HepG2 (cell line): ENCODE data around the gene PLSCR4. TPM values are rescaled to one million over a fixed set of nuclear protein-coding genes. Genes with fewer than 3 reads are reported as not detected.
A peak's percentile ranks its signal among the peaks of the same experiment; 100 is the strongest.

Experiments
- ARID3A ChIP-seq: IDR thresholded peaks from 2 replicates; pipeline ENCODE4 v1.6.1; 2012; ENCODE audit warnings: low read depth, low read length, improper control_type of control experiment
- BRF2 ChIP-seq: sonication (generic); formaldehyde crosslinking; IDR thresholded peaks from 2 replicates; pipeline ENCODE4 v1.8.1; 2022; ENCODE audit warnings: mild to moderate bottlenecking, missing genetic modification reagents
- CEBPB ChIP-seq: IDR thresholded peaks from 2 replicates; pipeline ENCODE4 v1.6.1; 2011; ENCODE audit warnings: low read depth, low read length, improper control_type of control experiment, borderline replicate concordance
- CENPT ChIP-seq: sonication (generic); formaldehyde crosslinking; IDR thresholded peaks from 2 replicates; pipeline ENCODE4 v1.8.0; 2022; ENCODE audit warnings: low read depth, mild to moderate bottlenecking, moderate library complexity, missing genetic modification reagents
- CREM ChIP-seq, 2 experiments: sonication (generic) in 1 of 2; formaldehyde crosslinking in 1 of 2; IDR thresholded peaks; 2 replicates each; pipeline versions ENCODE4 v1.4.0 to v1.6.1; 2016 to 2020; ENCODE audit warnings: antibody characterized with exemption in 1 of 2, mild to moderate bottlenecking in 1 of 2, missing genetic modification reagents in 1 of 2
- CTCF ChIP-seq: sonication (generic); formaldehyde crosslinking; IDR thresholded peaks from 2 replicates; pipeline ENCODE4 v1.5.0; 2020; ENCODE audit warnings: mild to moderate bottlenecking, missing genetic modification reagents, moderate library complexity
- ELF3 ChIP-seq: IDR thresholded peaks from 2 replicates; pipeline ENCODE4 v1.6.1; 2016; ENCODE audit warnings: missing genetic modification reagents, missing compliant biosample characterization
- FOSL2 ChIP-seq: sonication (generic); formaldehyde crosslinking; IDR thresholded peaks from 2 replicates; pipeline ENCODE4 v1.4.0; 2020; ENCODE audit warnings: missing genetic modification reagents
- FOXM1 ChIP-seq: sonication (generic); formaldehyde crosslinking; IDR thresholded peaks from 2 replicates; pipeline ENCODE4 v1.5.0; 2020; ENCODE audit warnings: missing genetic modification reagents
- GTF3A ChIP-seq: sonication (generic); formaldehyde crosslinking; conservative IDR thresholded peaks from 2 replicates; pipeline ENCODE4 v1.4.0; 2020; ENCODE audit warnings: mild to moderate bottlenecking, missing genetic modification reagents
- HCFC1 ChIP-seq: fragments of 150-350 bp; IDR thresholded peaks from 2 replicates; pipeline ENCODE4 v1.6.1; 2014; ENCODE audit warnings: low read depth, low read length
- IRF2 ChIP-seq: IDR thresholded peaks from 2 replicates; pipeline ENCODE4 v1.6.1; 2018; ENCODE audit warnings: missing genetic modification reagents, missing compliant biosample characterization
- MYC ChIP-seq: sonication (generic); formaldehyde crosslinking; IDR thresholded peaks from 2 replicates; pipeline ENCODE4 v1.9.0; 2021; ENCODE audit warnings: missing genetic modification reagents, borderline replicate concordance
- NCOR1 ChIP-seq: fragments of 200-600 bp; sonication (generic); IDR thresholded peaks from 2 replicates; pipeline ENCODE4 v1.7.0; 2017; ENCODE audit warnings: antibody characterized with exemption, low read length, borderline replicate concordance
- RXRB ChIP-seq: IDR thresholded peaks from 2 replicates; pipeline ENCODE4 v1.6.1; 2016; ENCODE audit warnings: borderline replicate concordance, missing genetic modification reagents, missing compliant biosample characterization
- SRSF4 ChIP-seq: fragments of 200-400 bp; formaldehyde crosslinking; IDR thresholded peaks from one replicate; pipeline ENCODE4 v1.6.1; 2018; ENCODE audit warnings: mild to moderate bottlenecking, low read depth, low read length, moderate library complexity; ENCODE audit not compliant: poor library complexity, severe bottlenecking
- USF2 ChIP-seq, 2 experiments: sonication (generic) in 1 of 2; formaldehyde crosslinking in 1 of 2; IDR thresholded peaks; 2 replicates each; pipeline versions ENCODE4 v1.5.1 to v1.6.1; 2011 to 2020; ENCODE audit warnings: borderline replicate concordance in 1 of 2, low read depth in 1 of 2, low read length in 1 of 2, mild to moderate bottlenecking in 1 of 2, missing genetic modification reagents in 1 of 2, moderate library complexity in 1 of 2
- ZMAT3 ChIP-seq: sonication (generic); formaldehyde crosslinking; conservative IDR thresholded peaks from 2 replicates; pipeline ENCODE4 v1.7.0; 2021; ENCODE audit warnings: missing genetic modification reagents
- ZNF572 ChIP-seq: sonication (generic); formaldehyde crosslinking; IDR thresholded peaks from 2 replicates; pipeline ENCODE4 v1.5.1; 2020; ENCODE audit warnings: mild to moderate bottlenecking, missing genetic modification reagents
- ZNF703 ChIP-seq: sonication (generic); formaldehyde crosslinking; IDR thresholded peaks from 2 replicates; pipeline ENCODE4 v1.5.1; 2020; ENCODE audit warnings: missing genetic modification reagents, mild to moderate bottlenecking, moderate library complexity, borderline replicate concordance
- ZNF850 ChIP-seq: sonication (generic); formaldehyde crosslinking; conservative IDR thresholded peaks from 2 replicates; pipeline ENCODE4 v1.9.0; 2021; ENCODE audit warnings: mild to moderate bottlenecking, missing genetic modification reagents
- ZSCAN22 ChIP-seq: sonication (generic); formaldehyde crosslinking; IDR thresholded peaks from 2 replicates; pipeline ENCODE4 v1.4.0; 2020; ENCODE audit warnings: mild to moderate bottlenecking, missing genetic modification reagents
- polyA plus RNA-seq, 8 experiments: library from polyadenylated mRNA; depleted of rRNA in 3 of 8; stranded (reverse) in 7 of 8; unstranded in 1 of 8; fragments of >200 nt; fragmentation: Illumina TruSeq in 4 of 8; extraction: Trizol in 4 of 8; gene quantifications; 2 replicates each; pipeline versions ENCODE4 v1.2.1 to v1.2.3, GENCODE V29; 2011 to 2016; ENCODE audit warnings: low read depth in 4 of 8, missing spikeins in 1 of 8, mixed read lengths in 1 of 8; ENCODE audit not compliant: insufficient read depth in 1 of 8
- total RNA-seq, 5 experiments: library from RNA; depleted of rRNA; stranded (reverse); fragments of >200 nt; fragmentation: Illumina TruSeq; extraction: Trizol; gene quantifications; 2 replicates each; pipeline ENCODE4 v1.2.3, GENCODE V29; 2016; ENCODE audit warnings: low read depth in 1 of 5
- TF ChIP-seq, protein P1 (sequence below): sonication (generic); IDR thresholded peaks from 2 replicates; pipeline ENCODE4 v1.6.1; 2016; ENCODE audit warnings: low read depth, borderline replicate concordance

PLSCR4 gene
- total and polyA plus RNA-seq, 2 of the 13 experiments (the other 11 are each of a cell fraction or from before 2014, with no cell fraction given): 1.5 to 59.0 TPM

DNA sequence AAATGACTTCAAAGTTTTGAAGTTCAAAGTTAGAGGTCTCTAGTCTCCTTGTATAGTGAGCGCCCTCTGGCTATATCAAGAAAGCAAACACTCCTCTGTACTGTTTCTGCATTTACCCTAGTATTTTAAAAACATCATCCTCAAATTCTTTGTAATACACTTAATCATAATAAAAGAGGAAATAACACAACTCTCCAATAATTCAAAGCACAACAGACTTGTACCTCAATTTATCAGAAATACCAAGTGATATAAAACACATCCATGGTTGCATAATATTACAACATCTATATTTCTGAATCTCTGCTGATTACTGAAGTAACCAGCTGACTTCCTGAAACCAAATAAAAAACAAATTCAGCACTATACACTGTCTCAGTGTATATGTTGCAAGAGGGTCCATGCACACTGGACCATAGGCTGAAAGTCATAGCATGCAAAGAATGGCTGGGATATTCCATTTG is 102.4 kb downstream of the PLSCR4 start (continued):
- TF ChIP-seq ZMAT3 (CRISPR knock-in tag) (no peak), CEBPB (peak; percentile 75), CENPT (no peak), ZNF703 (no peak), ZNF850 (CRISPR knock-in tag) (no peak), FOXM1 (CRISPR knock-in tag) (no peak), USF2 (IDR thresholded peaks at IDR 0.05; ENCODE audit: low read depth, low read length) (no peak), USF2 (CRISPR knock-in tag; IDR thresholded peaks at IDR 0.05; ENCODE audit: borderline replicate concordance) (no peak), FOSL2 (no peak), SRSF4 (no peak), IRF2 (CRISPR knock-in tag) (0 out of 2 replicates have a peak, but pooled peaks have one; percentile 26), GTF3A (CRISPR knock-in tag) (no peak), NCOR1 (peak; percentile 53; the same call in 1 of the 2 replicates), CREM (IDR thresholded peaks at IDR 0.05) (no peak), CREM (CRISPR knock-in tag; IDR thresholded peaks at IDR 0.05) (no peak), MYC (CRISPR knock-in tag) (no peak), ZSCAN22 (CRISPR knock-in tag) (no peak), RXRB (0 out of 2 replicates have a peak, but pooled peaks have one; percentile 14), BRF2 (CRISPR knock-in tag) (no peak), ZNF572 (no peak), HCFC1 (no peak), ELF3 (CRISPR knock-in tag) (no peak), CTCF (peak; percentile 24; the same call in 1 of the 2 replicates), ARID3A (peak; percentile 59; the same call in 1 of the 2 replicates)
- TF ChIP-seq, protein P1, sequence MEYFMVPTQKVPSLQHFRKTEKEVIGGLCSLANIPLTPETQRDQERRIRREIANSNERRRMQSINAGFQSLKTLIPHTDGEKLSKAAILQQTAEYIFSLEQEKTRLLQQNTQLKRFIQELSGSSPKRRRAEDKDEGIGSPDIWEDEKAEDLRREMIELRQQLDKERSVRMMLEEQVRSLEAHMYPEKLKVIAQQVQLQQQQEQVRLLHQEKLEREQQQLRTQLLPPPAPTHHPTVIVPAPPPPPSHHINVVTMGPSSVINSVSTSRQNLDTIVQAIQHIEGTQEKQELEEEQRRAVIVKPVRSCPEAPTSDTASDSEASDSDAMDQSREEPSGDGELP: peak; percentile 25; the same call in 1 of the 2 replicates
